Mammary epithelial cell (primary cell): ENCODE measurements around the gene AFF2.

Experiments used
- EZH2 ChIP-seq: IDR thresholded peaks from 2 replicates; pipeline ENCODE4 v1.6.1; 2012; ENCODE audit warnings: low read length, inconsistent platforms, borderline replicate concordance
- TF ChIP-seq, protein P1 (sequence below), 2 donors: IDR thresholded peaks in 1 of 2; conservative IDR thresholded peaks in 1 of 2; 2 replicates each; pipeline ENCODE4 v1.5.1; 2011 to 2012; ENCODE audit warnings: inconsistent platforms in 2 of 2, low read length in 2 of 2, mild to moderate bottlenecking in 2 of 2, control low read depth in 1 of 2, low read depth in 1 of 2; ENCODE audit not compliant: insufficient read depth in 1 of 2; ENCODE audit errors: extremely low read depth in 1 of 2

DNA sequence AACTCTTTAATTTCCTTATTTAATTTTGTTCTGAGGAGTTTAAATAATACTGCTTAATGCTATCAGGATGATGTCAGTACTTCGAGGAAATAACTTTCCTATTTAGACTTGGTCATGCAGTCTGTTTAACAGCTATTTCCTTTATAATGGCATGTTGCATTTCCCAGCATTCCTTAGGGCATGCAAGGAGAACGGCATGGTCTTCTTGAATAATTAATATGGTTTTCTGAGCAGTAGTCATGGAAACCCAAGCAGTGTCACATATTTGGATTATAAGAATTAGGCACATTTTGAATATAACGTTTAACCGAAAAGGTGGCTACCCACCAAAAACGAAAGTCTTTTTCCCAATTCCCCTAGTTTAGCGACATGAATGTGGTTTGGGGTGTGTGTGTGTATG is 76.0 kb downstream of the AFF2 start:
- TF ChIP-seq, protein P1, sequence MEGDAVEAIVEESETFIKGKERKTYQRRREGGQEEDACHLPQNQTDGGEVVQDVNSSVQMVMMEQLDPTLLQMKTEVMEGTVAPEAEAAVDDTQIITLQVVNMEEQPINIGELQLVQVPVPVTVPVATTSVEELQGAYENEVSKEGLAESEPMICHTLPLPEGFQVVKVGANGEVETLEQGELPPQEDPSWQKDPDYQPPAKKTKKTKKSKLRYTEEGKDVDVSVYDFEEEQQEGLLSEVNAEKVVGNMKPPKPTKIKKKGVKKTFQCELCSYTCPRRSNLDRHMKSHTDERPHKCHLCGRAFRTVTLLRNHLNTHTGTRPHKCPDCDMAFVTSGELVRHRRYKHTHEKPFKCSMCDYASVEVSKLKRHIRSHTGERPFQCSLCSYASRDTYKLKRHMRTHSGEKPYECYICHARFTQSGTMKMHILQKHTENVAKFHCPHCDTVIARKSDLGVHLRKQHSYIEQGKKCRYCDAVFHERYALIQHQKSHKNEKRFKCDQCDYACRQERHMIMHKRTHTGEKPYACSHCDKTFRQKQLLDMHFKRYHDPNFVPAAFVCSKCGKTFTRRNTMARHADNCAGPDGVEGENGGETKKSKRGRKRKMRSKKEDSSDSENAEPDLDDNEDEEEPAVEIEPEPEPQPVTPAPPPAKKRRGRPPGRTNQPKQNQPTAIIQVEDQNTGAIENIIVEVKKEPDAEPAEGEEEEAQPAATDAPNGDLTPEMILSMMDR (conservative IDR thresholded peaks at IDR 0.05 in 1 of 2, IDR thresholded peaks at IDR 0.05 in 1 of 2; ENCODE audit: extremely low read depth in 1 of 2, insufficient read depth in 1 of 2, low read depth in 1 of 2, low read length in 2 of 2): no peak
- TF ChIP-seq EZH2: no peak
